Measurements from ENCODE around the gene VILL. TPM values are rescaled to one million over a fixed set of nuclear protein-coding genes. Genes with fewer than 3 reads are reported as not detected.

The VILL gene
- polyA plus RNA-seq, 1 of the 3 experiments (the other 2 are of a cell fraction) = 8.8 TPM

- no peak for TF ChIP-seq IRF3 (IDR thresholded peaks at IDR 0.05; ENCODE audit: low read depth, low read length)
- no peak for TF ChIP-seq NFIC (IDR thresholded peaks at IDR 0.05; ENCODE audit: borderline replicate concordance)
- no peak for TF ChIP-seq FOXJ3 (CRISPR knock-in tag; IDR thresholded peaks at IDR 0.05)
- no peak for TF ChIP-seq JUND (IDR thresholded peaks at IDR 0.05)
- no peak for TF ChIP-seq RFX5 (IDR thresholded peaks at IDR 0.05; ENCODE audit: low read length)
These were observed 36.7 kb upstream of the VILL start (continued) for GRCh38 chr3:37953707-37954394.

GRCh38 chr3:37954881-37955280 is 35.7 kb upstream of the VILL start:
- Histone ChIP-seq H4K20me1 (ENCODE audit: insufficient read depth) (no peaks in the 10 kb centered on the region), H3K27me3 (ENCODE audit: insufficient read depth) (no peaks in the 10 kb centered on the region), H3K27ac (ENCODE audit: low read depth in 2 of 2, low read length in 1 of 2) (no peak overlapping the region), H3K9me2 (no peaks in the 10 kb centered on the region), H3K4me2 (no peak overlapping the region), H3K4me3 (ENCODE audit: low read depth in 2 of 2, low read length in 1 of 2) (no peak overlapping the region), H3K9me3 (no peaks in the 10 kb centered on the region), H3K79me2 (ENCODE audit: insufficient read depth) (0 out of 2 replicates have a peak, but pooled peaks cover 5% of the 10 kb centered on the region), H2AFZ (ENCODE audit: low read depth) (no peak overlapping the region), H3K4me1 (ENCODE audit: control insufficient read depth in 1 of 2, insufficient read depth in 2 of 2, low read depth in 1 of 2, low read length in 1 of 2) (peaks cover 0 to 7% of the 10 kb centered on the region in 2 experiments; a peak in 2 of 4 replicates), H3K36me3 (replicated peaks in 1 of 2; ENCODE audit: control insufficient read depth in 1 of 2, insufficient read depth in 2 of 2, low read length in 1 of 2) (peaks cover 17 to 34% of the 10 kb centered on the region in 2 experiments), H3K9ac (no peak overlapping the region), H3F3A (replicated peaks; ENCODE audit: insufficient read depth) (no peaks in the 10 kb centered on the region)
- WGBS (ENCODE audit: low lambda C conversion rate) = 100% methylated on average over 5 of the region's 6 CpGs
- no peak for DNase-seq
- ChIA-PET POLR2A (no interaction called here), CTCF (interaction anchor here (0.8 to 3.2 kb wide), 3 partner anchors 13 to 99 kb away, joined by 3 to 13 read pairs (median 9); no protein-coding TSS in a partner anchor)
- TF ChIP-seq TCF12 (IDR thresholded peaks at IDR 0.05) = no peak
- TF ChIP-seq ELF1 (IDR thresholded peaks at IDR 0.05) = no peak
- no peak for TF ChIP-seq GABPA (IDR thresholded peaks at IDR 0.05; ENCODE audit: low read depth)
- no peak for TF ChIP-seq MAX (IDR thresholded peaks at IDR 0.05; ENCODE audit: low read depth)
- TF ChIP-seq USF2 (IDR thresholded peaks at IDR 0.05; ENCODE audit: borderline replicate concordance, low read depth, low read length) = no peak
- no peak for TF ChIP-seq NRF1 (IDR thresholded peaks at IDR 0.05; ENCODE audit: low read depth, low read length)
- no peak for TF ChIP-seq CHD2 (IDR thresholded peaks at IDR 0.05; ENCODE audit: low read length, partially characterized antibody)
- TF ChIP-seq RCOR1 (IDR thresholded peaks at IDR 0.05; ENCODE audit: low read length) = no peak
- TF ChIP-seq RAD21 (IDR thresholded peaks at IDR 0.05; ENCODE audit: low read length) = no peak
- TF ChIP-seq RXRA (IDR thresholded peaks at IDR 0.05; ENCODE audit: borderline replicate concordance, low read depth) = no peak
- no peak for TF ChIP-seq TAF1 (IDR thresholded peaks at IDR 0.05; ENCODE audit: borderline replicate concordance, low read depth, low read length)
- TF ChIP-seq POLR2AphosphoS5 (IDR thresholded peaks at IDR 0.05; ENCODE audit: low read depth, low read length) = no peak
- no peak for TF ChIP-seq FOXM1 (IDR thresholded peaks at IDR 0.05; ENCODE audit: low read depth)
- no peak for TF ChIP-seq ZBTB33 (IDR thresholded peaks at IDR 0.05; ENCODE audit: borderline replicate concordance, low read depth)

Measured in SK-N-SH (cell line).